Measurements from ENCODE around the gene KIAA0825. TPM values are rescaled to one million over a fixed set of nuclear protein-coding genes. Genes with fewer than 3 reads are reported as not detected.

Gene KIAA0825
- total and polyA plus RNA-seq, 2 of the 8 experiments (the other 6 are each of a cell fraction or from before 2014, with no cell fraction given), result 0.60 to 1.0 TPM

DNA sequence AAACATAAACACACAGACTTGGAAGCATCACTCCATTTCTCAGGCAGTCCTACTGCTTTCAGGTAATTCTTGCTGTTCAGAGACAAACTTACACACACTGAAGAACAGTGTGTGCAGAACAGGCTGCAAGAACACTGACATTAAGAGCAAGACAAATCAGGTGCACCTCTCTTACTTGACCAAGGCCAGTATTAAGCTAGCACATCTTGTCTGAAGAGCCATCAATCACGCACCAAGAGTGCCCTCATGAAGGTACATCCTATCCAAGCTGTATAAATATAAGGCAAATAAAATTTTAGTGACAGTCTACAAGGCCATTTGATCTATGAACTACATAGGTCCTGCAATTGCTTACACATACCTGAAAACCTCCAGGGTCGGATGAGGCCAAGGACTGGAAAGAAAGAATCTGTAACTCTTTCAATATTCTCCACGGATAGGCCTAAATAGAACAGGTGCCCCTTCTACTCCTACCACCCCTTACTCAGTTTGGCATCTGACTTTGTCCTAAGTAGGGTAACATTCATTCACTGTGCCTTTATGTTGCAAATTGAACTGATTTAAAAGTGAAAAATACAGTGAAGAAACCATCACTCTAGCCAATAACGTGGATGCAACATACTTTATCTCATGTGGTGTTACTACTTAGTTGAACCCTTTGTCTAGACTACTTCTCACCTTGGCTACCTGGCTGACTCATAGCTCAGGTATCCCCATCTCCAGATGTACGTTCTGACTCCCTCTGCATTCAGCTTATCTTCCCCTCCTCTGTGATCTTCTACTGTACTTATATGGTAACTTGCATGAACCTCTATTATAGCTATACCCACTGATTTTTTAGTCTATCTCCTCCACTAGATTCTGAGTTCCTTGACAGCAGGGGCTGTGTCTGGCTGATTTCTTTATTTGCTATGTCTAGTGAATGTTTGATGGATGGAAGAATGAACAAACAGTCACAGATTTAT lies 256.3 kb downstream of the KIAA0825 start (continued):
- TF ChIP-seq SIN3A (conservative IDR thresholded peaks at IDR 0.05 in 1 of 2, IDR thresholded peaks at IDR 0.05 in 1 of 2; ENCODE audit: low read depth in 1 of 2, low read length in 2 of 2), result peak in 1 of 2 experiments; percentile 76; a peak in 1 of 4 replicates
- TF ChIP-seq GABPA (IDR thresholded peaks at IDR 0.05; ENCODE audit: borderline replicate concordance, insufficient read depth, low read length), result no peak
- peak; percentile 32; the same call in 1 of the 2 replicates for TF ChIP-seq CEBPB (IDR thresholded peaks at IDR 0.05; ENCODE audit: low read depth, low read length)
- TF ChIP-seq SAP30 (IDR thresholded peaks at IDR 0.05; ENCODE audit: insufficient read depth, insufficient replicate concordance, low read length), result peak; percentile 28
- peak; percentile 76 for TF ChIP-seq NANOG (IDR thresholded peaks at IDR 0.05; ENCODE audit: insufficient read depth, low read depth, low read length, poor library complexity, severe bottlenecking)
- no peak for TF ChIP-seq CHD1 (IDR thresholded peaks at IDR 0.05; ENCODE audit: low read depth, low read length)
- TF ChIP-seq TEAD4 (IDR thresholded peaks at IDR 0.05; ENCODE audit: low read depth, low read length), result peak; percentile 81
- TF ChIP-seq SIRT6 (IDR thresholded peaks at IDR 0.05; ENCODE audit: low read length), result no peak
- TF ChIP-seq POLR2A (IDR thresholded peaks at IDR 0.05; ENCODE audit: control extremely low read depth in 1 of 2, low read depth in 2 of 2, low read length in 2 of 2), result peak; percentile 77 to 98
- TF ChIP-seq JUND (IDR thresholded peaks at IDR 0.05; ENCODE audit: low read length), result peak; percentile 99
- peak in 1 of 2 experiments; percentile 77; a peak in 1 of 3 replicates for TF ChIP-seq EP300 (IDR thresholded peaks at IDR 0.05; ENCODE audit: borderline replicate concordance in 1 of 2, low read depth in 2 of 2, low read length in 2 of 2)
- peak; percentile 78; the same call in 1 of the 2 replicates for TF ChIP-seq SP1 (IDR thresholded peaks at IDR 0.05; ENCODE audit: low read depth, low read length)
- TF ChIP-seq POU5F1 (IDR thresholded peaks at IDR 0.05; ENCODE audit: low read depth, low read length), result peak; percentile 63; the same call in 1 of the 2 replicates
- 0 out of 4 replicates have a peak, but pooled peaks of 1 of the 2 experiments have one; percentile 1 for TF ChIP-seq RAD21 (IDR thresholded peaks at IDR 0.05 in 1 of 2, conservative IDR thresholded peaks at IDR 0.05 in 1 of 2; ENCODE audit: low read depth in 2 of 2, low read length in 2 of 2)
- peak; percentile 91 for TF ChIP-seq TBP (IDR thresholded peaks at IDR 0.05; ENCODE audit: low read depth, low read length)
- peak; percentile 89 for TF ChIP-seq TAF7 (optimal IDR thresholded peaks at IDR 0.05; ENCODE audit: borderline replicate concordance, low read depth, low read length)
- peak; percentile 12; the same call in 1 of the 2 replicates for TF ChIP-seq KDM1A (IDR thresholded peaks at IDR 0.05; ENCODE audit: borderline replicate concordance, low read length)
- TF ChIP-seq, protein P1, sequence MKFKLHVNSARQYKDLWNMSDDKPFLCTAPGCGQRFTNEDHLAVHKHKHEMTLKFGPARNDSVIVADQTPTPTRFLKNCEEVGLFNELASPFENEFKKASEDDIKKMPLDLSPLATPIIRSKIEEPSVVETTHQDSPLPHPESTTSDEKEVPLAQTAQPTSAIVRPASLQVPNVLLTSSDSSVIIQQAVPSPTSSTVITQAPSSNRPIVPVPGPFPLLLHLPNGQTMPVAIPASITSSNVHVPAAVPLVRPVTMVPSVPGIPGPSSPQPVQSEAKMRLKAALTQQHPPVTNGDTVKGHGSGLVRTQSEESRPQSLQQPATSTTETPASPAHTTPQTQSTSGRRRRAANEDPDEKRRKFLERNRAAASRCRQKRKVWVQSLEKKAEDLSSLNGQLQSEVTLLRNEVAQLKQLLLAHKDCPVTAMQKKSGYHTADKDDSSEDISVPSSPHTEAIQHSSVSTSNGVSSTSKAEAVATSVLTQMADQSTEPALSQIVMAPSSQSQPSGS (IDR thresholded peaks at IDR 0.05; ENCODE audit: low read length), result 0 out of 2 replicates have a peak, but pooled peaks have one; percentile 13
- peak; percentile 96 for TF ChIP-seq JUN (IDR thresholded peaks at IDR 0.05; ENCODE audit: low read depth, low read length)
- 0 out of 2 replicates have a peak, but pooled peaks have one; percentile 21 for TF ChIP-seq TCF12 (IDR thresholded peaks at IDR 0.05; ENCODE audit: low read depth, low read length)
